Progenitor cell of endocrine pancreas (in vitro differentiated cells): ENCODE data around the gene RAB37. TPM values are rescaled to one million over a fixed set of nuclear protein-coding genes. Genes with fewer than 3 reads are reported as not detected.

ENCODE experiments used
- DNase-seq: peaks from one replicate; pipeline ENCODE4 v3.0.0; 2021; ENCODE audit warnings: low spot score; ENCODE audit not compliant: unreplicated experiment
- H3K27ac Mint-ChIP-seq: 2 replicates; pipeline ENCODE4 v1.8.0; 2021; ENCODE audit warnings: mild to moderate bottlenecking, moderate library complexity, mixed read lengths
- H3K27me3 Mint-ChIP-seq: 2 replicates; pipeline ENCODE4 v1.8.0; 2021; ENCODE audit warnings: mixed read lengths
- H3K36me3 Mint-ChIP-seq: 2 replicates; pipeline ENCODE4 v1.8.0; 2022; ENCODE audit warnings: mixed read lengths; ENCODE audit not compliant: insufficient read depth
- H3K4me1 Mint-ChIP-seq: 2 replicates; pipeline ENCODE4 v1.8.0; 2021; ENCODE audit warnings: low read depth, mixed read lengths
- H3K4me3 Mint-ChIP-seq: 2 replicates; pipeline ENCODE4 v1.8.0; 2021; ENCODE audit warnings: low read depth, mild to moderate bottlenecking, moderate library complexity, mixed read lengths
- H3K9me3 Mint-ChIP-seq: 2 replicates; pipeline ENCODE4 v1.8.0; 2021; ENCODE audit warnings: low read depth, mixed read lengths
- total RNA-seq: library from RNA; stranded (reverse); gene quantifications from 2 replicates; pipeline ENCODE4 v1.2.1, GENCODE V29; 2021
- TF ChIP-seq, protein P1 (sequence below): fragments of 200-600 bp; sonication (generic); IDR thresholded peaks from one replicate; pipeline ENCODE4 v1.5.0; 2021; ENCODE audit warnings: antibody characterized with exemption, mild to moderate bottlenecking; ENCODE audit not compliant: unreplicated experiment

The RAB37 gene
- total RNA-seq, 1 donor from 2014 or later, result 3.2 TPM

DNA sequence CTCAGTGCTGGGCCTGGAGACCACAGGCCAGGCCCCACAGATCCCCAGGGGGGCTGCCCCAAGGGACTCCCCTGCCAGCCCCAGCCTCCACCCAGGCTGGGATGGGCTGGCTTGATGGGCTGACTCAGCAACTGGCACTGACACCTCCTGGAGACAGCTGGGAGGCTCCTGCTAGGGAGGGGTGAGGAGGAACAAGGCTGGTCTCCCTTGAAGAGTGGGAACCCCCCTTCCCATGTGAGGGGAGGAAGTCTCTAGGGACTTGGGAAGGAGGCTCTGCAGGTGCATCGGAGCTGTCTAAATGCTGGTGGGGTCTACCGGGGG is 21.8 kb downstream of the RAB37 start:
- Mint-ChIP-seq H3K27ac (peak overlapping the region; percentile 92), H3K9me3 (no peaks in the 10 kb centered on the region), H3K4me1 (peaks cover 64% of the 10 kb centered on the region), H3K27me3 (no peaks in the 10 kb centered on the region), H3K4me3 (no peak overlapping the region), H3K36me3 (no peaks in the 10 kb centered on the region)
- TF ChIP-seq, protein P1, sequence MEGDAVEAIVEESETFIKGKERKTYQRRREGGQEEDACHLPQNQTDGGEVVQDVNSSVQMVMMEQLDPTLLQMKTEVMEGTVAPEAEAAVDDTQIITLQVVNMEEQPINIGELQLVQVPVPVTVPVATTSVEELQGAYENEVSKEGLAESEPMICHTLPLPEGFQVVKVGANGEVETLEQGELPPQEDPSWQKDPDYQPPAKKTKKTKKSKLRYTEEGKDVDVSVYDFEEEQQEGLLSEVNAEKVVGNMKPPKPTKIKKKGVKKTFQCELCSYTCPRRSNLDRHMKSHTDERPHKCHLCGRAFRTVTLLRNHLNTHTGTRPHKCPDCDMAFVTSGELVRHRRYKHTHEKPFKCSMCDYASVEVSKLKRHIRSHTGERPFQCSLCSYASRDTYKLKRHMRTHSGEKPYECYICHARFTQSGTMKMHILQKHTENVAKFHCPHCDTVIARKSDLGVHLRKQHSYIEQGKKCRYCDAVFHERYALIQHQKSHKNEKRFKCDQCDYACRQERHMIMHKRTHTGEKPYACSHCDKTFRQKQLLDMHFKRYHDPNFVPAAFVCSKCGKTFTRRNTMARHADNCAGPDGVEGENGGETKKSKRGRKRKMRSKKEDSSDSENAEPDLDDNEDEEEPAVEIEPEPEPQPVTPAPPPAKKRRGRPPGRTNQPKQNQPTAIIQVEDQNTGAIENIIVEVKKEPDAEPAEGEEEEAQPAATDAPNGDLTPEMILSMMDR, result no peak
- DNase-seq, result no peak

GRCh38 chr17:74759243-74759801 is 22.3 kb downstream of the RAB37 start:
- peak overlapping the region; percentile 95 for H3K27ac Mint-ChIP-seq

GRCh38 chr17:74759941-74760340 is 22.9 kb downstream of the RAB37 start:
- peaks cover 71% of the 10 kb centered on the region for H3K4me1 Mint-ChIP-seq
- peak; percentile 49 for DNase-seq
- TF ChIP-seq, protein P1, result no peak
- H3K27me3 Mint-ChIP-seq, result no peaks in the 10 kb centered on the region
- peak overlapping the region; percentile 95 for H3K27ac Mint-ChIP-seq
- peak overlapping the region; percentile 37 for H3K4me3 Mint-ChIP-seq
- H3K9me3 Mint-ChIP-seq, result no peaks in the 10 kb centered on the region
- H3K36me3 Mint-ChIP-seq, result peaks cover 2% of the 10 kb centered on the region

More at GRCh38 chr17:74759243-74759801, 22.3 kb downstream of the RAB37 start:
- DNase-seq, result no peak
- peaks cover 68% of the 10 kb centered on the region for H3K4me1 Mint-ChIP-seq
- no peaks in the 10 kb centered on the region for H3K27me3 Mint-ChIP-seq
- H3K4me3 Mint-ChIP-seq, result peak overlapping the region; percentile 37
- no peaks in the 10 kb centered on the region for H3K9me3 Mint-ChIP-seq
- TF ChIP-seq, protein P1, result no peak
- no peaks in the 10 kb centered on the region for H3K36me3 Mint-ChIP-seq

DNA sequence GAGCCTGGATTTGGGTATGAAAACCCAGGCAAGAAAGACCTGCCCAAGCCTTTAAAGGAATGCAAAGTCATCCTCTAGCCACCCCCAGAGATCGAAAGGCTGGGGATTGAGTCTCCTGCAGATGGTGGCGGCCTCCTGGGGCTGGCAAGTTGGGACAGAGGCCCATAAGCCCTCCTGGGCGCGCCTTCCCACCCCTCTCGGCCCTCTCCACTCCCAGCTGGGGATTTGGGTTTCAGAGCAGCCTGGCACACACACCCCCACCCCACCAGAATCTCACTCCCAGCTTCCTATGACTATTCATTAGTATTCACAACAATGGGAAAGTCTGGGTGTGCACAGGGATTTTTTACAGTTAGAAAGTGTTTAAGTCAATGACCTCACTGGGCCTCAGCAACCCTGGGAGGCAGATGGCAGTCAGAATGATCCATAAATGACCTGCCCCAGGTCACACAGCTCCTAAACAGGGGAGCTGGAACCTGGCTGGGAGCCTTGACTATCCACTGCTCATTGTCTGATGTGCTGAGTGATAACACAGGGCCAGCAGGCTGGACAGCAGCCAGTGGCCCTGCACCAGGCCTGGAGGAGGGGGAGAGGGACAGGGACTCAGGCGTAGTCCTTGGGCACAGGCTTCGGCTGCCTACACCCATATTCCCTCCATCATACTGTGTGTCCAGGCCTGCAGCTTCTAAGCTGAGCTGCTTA is 23.5 kb downstream of the RAB37 start:
- H3K27me3 Mint-ChIP-seq, result no peaks in the 10 kb centered on the region
- no peak for DNase-seq
- H3K9me3 Mint-ChIP-seq, result no peaks in the 10 kb centered on the region
- H3K27ac Mint-ChIP-seq, result peak overlapping the region; percentile 95
- peaks cover 70% of the 10 kb centered on the region for H3K4me1 Mint-ChIP-seq
- TF ChIP-seq, protein P1, result no peak
- peaks cover 2% of the 10 kb centered on the region for H3K36me3 Mint-ChIP-seq
- H3K4me3 Mint-ChIP-seq, result peak overlapping the region; percentile 37

GRCh38 chr17:74761419-74761818 is 24.4 kb downstream of the RAB37 start:
- H3K36me3 Mint-ChIP-seq, result peaks cover 2% of the 10 kb centered on the region
- TF ChIP-seq, protein P1, result no peak
- H3K27me3 Mint-ChIP-seq, result no peaks in the 10 kb centered on the region
- H3K4me1 Mint-ChIP-seq, result peaks cover 70% of the 10 kb centered on the region
- peak overlapping the region; percentile 92 for H3K27ac Mint-ChIP-seq
- no peak overlapping the region for H3K4me3 Mint-ChIP-seq
- no peak for DNase-seq
- H3K9me3 Mint-ChIP-seq, result no peaks in the 10 kb centered on the region
